Measurements from ENCODE around the gene HHIPL1.

HHIPL1 gene

GRCh38 chr14:99644723-99645544, at the start of gene HHIPL1:
TSS of gene HHIPL1 (plus strand) at chr14:99645129. CDS start at chr14:99645208, 79 bp downstream.
- Histone ChIP-seq H3K79me2 (ENCODE audit: control insufficient read depth, low read length) (no peaks in the 10 kb centered on the region), H3K27me3 (ENCODE audit: control insufficient read depth, low read length) (no peaks in the 10 kb centered on the region), H3K9me3 (ENCODE audit: control insufficient read depth, insufficient read depth, low read length) (no peaks in the 10 kb centered on the region), H3K36me3 (ENCODE audit: control insufficient read depth, low read length) (no peaks in the 10 kb centered on the region), H4K20me1 (ENCODE audit: control insufficient read depth, insufficient read depth, low read depth, low read length) (no peaks in the 10 kb centered on the region), H3K4me3 (ENCODE audit: low read length) (no peak within 1 kb of the TSS), H3F3A (ENCODE audit: control insufficient read depth, insufficient read depth) (no peaks in the 10 kb centered on the region), H3K27ac (ENCODE audit: low read depth, low read length) (no peak within 1 kb of the TSS), H3K4me1 (ENCODE audit: control insufficient read depth, low read length) (no peaks in the 10 kb centered on the region), H3K4me2 (ENCODE audit: low read length) (no peak within 1 kb of the TSS), H3K9me2 (replicated peaks; ENCODE audit: control insufficient read depth, low read length) (no peaks in the 10 kb centered on the region)
- TF ChIP-seq CTCF (IDR thresholded peaks at IDR 0.05; ENCODE audit: low read depth, low read length, poor library complexity, severe bottlenecking) (no peak), EZH2phosphoT487 (IDR thresholded peaks at IDR 0.05; ENCODE audit: borderline replicate concordance, low read length) (no peak)

- Histone ChIP-seq H3K79me2 (ENCODE audit: control insufficient read depth, low read length) (no peaks in the 10 kb centered on the region), H3K9me3 (ENCODE audit: control insufficient read depth, insufficient read depth, low read length) (no peaks in the 10 kb centered on the region), H3K36me3 (ENCODE audit: control insufficient read depth, low read length) (no peaks in the 10 kb centered on the region), H3K4me1 (ENCODE audit: control insufficient read depth, low read length) (no peaks in the 10 kb centered on the region), H3K4me2 (ENCODE audit: low read length) (no peak overlapping the region), H3K9me2 (replicated peaks; ENCODE audit: control insufficient read depth, low read length) (no peaks in the 10 kb centered on the region), H4K20me1 (ENCODE audit: control insufficient read depth, insufficient read depth, low read depth, low read length) (no peaks in the 10 kb centered on the region), H3K27me3 (ENCODE audit: control insufficient read depth, low read length) (no peaks in the 10 kb centered on the region), H3K27ac (ENCODE audit: low read depth, low read length) (no peak overlapping the region), H3F3A (ENCODE audit: control insufficient read depth, insufficient read depth) (no peaks in the 10 kb centered on the region), H3K4me3 (ENCODE audit: low read length) (no peak overlapping the region)
- TF ChIP-seq EZH2phosphoT487 (IDR thresholded peaks at IDR 0.05; ENCODE audit: borderline replicate concordance, low read length) (no peak), CTCF (IDR thresholded peaks at IDR 0.05; ENCODE audit: low read depth, low read length, poor library complexity, severe bottlenecking) (no peak)
Measured at GRCh38 chr14:99595524-99595923, 49.4 kb upstream of the HHIPL1 start.

GRCh38 chr14:99596071-99596627, 48.8 kb upstream of the HHIPL1 start:
- Histone ChIP-seq H3F3A (ENCODE audit: control insufficient read depth, insufficient read depth) (no peaks in the 10 kb centered on the region), H3K27me3 (ENCODE audit: control insufficient read depth, low read length) (no peaks in the 10 kb centered on the region), H3K4me1 (ENCODE audit: control insufficient read depth, low read length) (no peaks in the 10 kb centered on the region), H3K27ac (ENCODE audit: low read depth, low read length) (no peak overlapping the region), H3K36me3 (ENCODE audit: control insufficient read depth, low read length) (no peaks in the 10 kb centered on the region), H3K4me2 (ENCODE audit: low read length) (no peak overlapping the region), H4K20me1 (ENCODE audit: control insufficient read depth, insufficient read depth, low read depth, low read length) (no peaks in the 10 kb centered on the region), H3K9me3 (ENCODE audit: control insufficient read depth, insufficient read depth, low read length) (no peaks in the 10 kb centered on the region), H3K9me2 (replicated peaks; ENCODE audit: control insufficient read depth, low read length) (no peaks in the 10 kb centered on the region), H3K79me2 (ENCODE audit: control insufficient read depth, low read length) (no peaks in the 10 kb centered on the region), H3K4me3 (ENCODE audit: low read length) (no peak overlapping the region)
- TF ChIP-seq EZH2phosphoT487 (IDR thresholded peaks at IDR 0.05; ENCODE audit: borderline replicate concordance, low read length) (no peak), CTCF (IDR thresholded peaks at IDR 0.05; ENCODE audit: low read depth, low read length, poor library complexity, severe bottlenecking) (no peak)

Measured in DOHH2 (cell line).